ENCODE data around the gene KLHDC3.
A peak's percentile ranks its signal among the peaks of the same experiment; 100 is the strongest.
"Not testable (repeated sequence)": the region's sequence is repeated elsewhere in the genome, so short reads cannot be mapped to it uniquely, and the experiment has no call there.

The KLHDC3 gene

DNA sequence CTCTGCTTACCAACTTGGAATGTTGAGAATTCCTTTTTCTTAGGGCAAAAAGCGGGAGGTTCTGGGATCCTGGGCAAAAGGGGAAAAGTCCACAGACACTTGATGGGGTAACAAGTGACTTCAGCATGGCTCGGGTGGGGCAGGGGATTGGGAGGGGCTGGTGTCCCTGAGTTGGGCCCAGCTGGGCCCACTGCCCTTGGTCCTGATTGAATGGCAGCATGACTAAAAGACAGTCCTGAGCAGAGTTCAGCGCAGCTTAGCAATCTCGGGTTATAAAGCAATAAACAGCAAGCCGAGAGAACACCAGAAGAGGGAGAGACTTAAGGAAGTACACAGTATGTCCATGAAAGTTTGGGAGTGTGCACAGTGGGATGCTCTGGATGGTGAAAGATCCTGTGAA is 24.1 kb upstream of the KLHDC3 start:
- DNase-seq: no peak

DNA sequence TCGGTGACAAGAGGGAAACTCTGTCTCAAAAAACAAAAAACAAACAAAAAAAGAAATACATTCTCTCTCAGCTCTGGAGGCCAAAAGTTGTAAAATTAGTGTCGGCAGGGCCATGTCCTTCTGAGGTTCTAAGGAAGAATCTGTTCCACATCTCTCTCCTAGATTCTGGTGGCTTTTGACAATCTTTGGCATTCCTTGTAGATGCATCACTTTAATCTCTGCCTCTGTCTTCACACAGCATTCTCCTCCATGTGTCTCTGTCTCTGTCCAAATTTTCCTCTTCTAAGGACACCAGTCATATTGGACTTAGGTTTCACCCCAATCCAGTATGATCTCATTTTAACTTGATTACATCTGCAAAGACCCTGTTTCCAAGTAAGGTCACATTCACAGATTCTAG is 20.6 kb upstream of the KLHDC3 start:
- no peak for DNase-seq

DNA sequence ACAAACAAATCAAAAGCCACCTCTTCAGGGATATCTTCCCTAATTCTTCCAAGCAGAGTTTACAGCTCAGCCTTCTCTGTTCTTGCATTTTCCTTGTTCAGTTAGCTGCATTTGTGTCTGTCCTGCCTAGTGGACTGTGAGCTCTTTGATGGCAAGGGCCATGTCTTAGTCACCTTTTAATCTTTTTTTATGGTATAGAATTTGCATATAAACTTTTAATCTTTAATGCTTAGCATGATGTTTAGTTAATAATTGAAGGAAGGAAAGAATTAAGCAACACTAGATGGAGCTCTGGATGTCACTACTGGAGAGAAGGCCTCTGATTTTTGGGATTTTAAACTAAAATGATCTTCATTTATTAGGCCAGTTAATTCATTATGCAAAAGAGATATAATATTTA is 17.5 kb upstream of the KLHDC3 start:
- no peak for DNase-seq

DNA sequence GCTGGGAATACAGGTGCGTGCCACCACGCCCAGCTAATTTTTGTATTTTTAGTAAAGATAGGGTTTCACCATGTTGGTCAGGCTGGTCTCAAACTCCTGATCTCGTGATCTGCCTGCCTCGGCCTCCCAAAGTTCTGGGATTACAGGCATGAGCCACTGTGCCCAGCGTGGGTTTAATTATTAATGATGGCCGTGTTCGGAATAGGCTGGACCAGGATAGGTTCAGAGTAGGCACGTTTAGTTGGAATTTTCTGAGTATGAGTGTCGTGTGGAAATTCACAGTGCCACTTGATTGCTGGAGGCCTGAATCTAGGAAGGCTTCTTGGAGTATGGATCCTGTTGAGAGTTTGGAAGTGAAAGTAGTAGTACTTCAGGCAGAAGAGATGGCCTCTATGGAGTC is 15.8 kb upstream of the KLHDC3 start:
- not testable (repeated sequence) for DNase-seq

DNA sequence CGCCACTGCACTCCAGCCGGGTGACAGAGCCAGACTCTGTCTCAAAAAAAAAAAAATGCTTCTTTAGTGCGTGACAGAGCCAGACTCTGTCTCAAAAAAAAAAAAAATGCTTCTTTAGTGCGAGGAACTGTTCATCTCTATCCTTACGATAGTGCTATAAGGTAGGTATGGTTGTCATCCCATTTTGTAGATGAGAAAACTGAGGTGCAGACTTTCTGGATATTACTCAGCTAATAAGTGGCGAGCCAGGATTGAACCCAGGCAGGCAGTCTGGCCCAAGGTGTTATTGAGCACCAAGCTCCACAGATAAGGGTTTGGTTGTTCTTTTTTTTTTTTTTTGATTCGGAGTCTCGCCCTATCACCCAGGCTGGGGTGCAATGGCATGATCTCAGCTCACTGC is 12.2 kb upstream of the KLHDC3 start:
- no peak for DNase-seq

DNA sequence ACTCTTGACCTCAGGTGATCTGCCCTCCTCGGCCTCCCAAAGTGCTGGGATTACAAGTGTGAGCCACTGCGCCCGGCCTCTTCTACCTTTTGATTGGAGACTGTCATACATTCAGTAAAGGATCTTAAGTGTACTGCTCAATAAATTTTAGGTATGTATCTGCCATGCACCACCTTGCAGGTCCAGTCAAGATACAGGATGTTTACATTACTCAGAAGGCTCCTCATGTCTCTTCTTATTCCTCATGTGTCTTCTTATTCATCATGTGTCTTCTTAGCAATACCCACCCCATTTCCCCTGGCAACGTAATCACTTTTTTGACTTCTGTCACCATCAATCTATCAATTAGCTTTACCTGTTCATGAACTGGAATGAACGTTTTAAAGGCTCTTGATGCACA is 8.2 kb upstream of the KLHDC3 start:
- DNase-seq: no peak

DNA sequence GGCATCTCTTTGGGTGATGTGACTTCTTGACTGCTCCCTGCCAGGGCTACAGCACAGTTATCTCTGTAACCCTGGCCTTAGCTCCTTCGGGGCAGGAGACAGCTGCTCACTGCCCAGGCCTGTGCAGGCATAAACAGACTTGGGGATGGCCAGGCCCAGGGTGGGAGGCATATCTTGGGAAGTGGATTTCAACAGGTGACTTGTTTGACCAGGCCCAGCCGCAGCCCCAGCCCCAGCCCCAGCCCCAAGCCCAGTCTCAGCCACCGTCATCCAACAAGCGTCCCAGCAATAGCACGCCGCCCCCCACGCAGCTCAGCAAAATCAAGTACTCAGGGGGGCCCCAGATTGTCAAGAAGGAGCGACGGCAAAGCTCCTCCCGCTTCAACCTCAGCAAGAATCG is 7.8 kb upstream of the KLHDC3 start:
- no peak for DNase-seq

DNA sequence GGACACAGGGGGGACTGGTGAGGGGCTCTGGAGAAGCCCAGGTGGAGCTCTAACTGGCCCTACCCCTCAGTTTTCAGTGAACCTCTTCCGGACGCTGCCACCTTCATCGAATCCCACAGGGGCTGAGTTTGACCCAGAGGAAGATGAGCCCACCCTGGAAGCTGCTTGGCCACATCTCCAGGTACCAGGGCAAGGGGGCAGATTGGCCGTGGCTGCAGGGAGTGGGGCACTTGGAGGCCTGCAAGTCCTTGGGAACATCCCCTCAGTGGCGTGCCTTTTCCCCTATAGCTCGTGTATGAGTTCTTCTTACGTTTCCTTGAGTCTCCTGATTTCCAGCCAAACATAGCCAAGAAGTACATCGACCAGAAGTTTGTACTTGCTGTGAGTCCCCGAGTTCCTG is 6.9 kb upstream of the KLHDC3 start:
- no peak for DNase-seq

DNA sequence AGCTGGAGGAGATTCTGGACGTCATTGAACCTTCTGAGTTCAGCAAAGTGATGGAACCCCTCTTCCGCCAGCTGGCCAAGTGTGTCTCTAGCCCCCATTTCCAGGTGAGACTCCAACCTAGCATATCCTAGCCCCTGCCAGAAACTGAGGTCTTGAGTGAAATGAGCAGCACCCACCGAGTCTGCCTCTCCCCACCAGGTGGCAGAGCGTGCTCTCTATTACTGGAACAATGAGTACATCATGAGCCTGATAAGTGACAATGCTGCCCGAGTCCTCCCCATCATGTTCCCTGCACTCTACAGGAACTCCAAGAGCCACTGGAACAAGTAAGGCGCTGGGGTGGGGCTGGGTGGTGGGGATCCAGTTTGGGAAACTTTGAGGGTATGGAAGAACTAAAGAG is 4.9 kb upstream of the KLHDC3 start:
- peak; percentile 10 for DNase-seq

DNA sequence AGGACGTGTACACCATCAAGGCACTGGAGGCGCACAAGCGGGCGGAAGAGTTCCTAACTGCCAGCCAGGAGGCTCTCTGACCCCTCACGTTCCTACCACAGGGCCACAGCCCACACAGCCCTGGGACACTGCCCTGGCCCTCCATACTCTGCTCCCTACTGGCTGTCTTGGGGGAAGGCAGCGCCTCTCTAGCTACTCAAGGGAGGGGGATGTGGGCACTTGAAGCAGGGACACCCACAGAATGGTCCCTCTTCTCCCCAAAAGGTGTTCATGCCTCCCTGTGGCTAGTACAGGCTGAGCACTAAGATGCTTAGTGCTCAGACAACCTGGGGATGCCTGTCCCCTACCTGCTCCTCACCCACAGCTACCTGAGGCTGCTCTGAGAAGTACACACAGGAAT is 2.8 kb upstream of the KLHDC3 start:
- DNase-seq: no peak

DNA sequence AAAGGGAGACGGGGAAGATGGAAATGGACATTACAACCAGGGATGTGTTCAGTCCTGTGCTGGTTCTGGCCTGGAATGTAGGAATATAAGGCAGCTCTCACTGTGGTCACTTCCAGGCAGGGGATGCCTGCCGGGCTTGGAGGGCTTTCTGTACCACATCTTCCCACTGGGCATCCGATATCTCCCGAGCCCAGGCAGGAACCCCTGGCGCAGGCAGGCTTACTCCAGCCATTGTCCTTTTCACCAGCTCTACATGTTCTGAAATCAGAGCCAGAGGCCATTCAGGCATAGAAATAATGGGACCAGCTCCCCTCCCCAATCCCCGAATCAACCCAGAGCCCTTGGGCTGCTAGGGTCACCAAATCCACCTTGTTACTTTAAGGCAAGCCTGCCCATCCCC is 1.7 kb upstream of the KLHDC3 start:
- DNase-seq: no peak

DNA sequence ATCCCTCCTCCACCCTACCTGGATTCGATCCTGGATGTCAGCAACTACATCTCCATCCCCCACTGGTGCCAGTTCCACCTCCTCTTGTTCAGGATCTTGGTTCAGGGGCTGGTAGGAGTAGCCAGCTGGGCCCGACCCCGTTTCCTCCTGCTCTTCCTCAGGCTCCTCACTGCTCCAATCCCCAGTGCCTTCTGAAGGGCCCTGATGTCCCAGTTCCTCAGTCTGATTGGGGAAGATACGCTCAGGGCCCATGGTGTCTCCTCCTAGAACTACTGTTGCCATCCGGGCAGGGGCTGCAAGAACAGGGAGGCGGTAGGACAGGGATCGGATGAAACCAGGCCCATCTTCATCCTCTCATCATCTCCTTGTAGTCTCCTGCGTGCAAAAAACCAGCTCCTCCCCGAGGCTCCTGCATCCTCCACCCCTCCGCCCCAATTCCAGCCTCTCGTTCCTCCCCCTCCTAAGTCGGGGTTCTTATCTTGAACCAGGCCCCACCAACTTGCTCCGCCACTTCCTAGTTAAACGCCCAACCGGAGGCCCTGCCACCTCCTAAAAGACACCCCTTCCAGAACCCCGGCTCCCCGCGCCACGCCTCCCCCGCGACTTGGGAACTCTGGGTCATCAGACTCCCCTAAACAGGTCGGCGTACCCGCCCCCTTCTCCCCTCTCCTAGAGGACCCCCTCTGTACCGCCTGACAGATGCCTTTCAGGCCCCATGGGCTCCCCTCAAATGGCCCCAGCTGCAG is 779 bp upstream of the KLHDC3 start:
- DNase-seq: no peak

DNA sequence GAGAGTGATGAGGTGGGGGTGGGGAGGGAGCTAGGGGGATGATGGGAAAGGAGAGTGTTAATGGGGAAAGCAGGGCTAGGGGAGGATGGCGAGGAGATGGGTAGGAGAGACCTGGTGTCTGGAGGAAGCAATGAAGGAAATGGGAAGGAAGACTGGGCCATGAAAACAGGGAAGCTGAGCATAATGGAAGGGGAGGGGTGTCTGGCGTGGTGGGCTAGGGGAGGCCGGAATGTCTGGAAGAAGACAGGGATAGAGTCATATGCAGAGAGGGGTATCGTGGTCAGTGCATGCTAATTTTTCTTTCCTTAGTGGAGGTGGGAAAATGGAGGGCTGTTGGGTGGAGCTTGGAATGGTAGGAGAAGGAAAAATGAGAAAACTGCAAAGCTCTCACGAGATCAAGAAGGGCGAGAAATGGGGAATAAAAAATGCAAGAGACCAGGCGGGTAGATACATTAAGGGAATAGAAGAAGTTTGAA is 423 bp downstream of the KLHDC3 start:
- no peak for DNase-seq

DNA sequence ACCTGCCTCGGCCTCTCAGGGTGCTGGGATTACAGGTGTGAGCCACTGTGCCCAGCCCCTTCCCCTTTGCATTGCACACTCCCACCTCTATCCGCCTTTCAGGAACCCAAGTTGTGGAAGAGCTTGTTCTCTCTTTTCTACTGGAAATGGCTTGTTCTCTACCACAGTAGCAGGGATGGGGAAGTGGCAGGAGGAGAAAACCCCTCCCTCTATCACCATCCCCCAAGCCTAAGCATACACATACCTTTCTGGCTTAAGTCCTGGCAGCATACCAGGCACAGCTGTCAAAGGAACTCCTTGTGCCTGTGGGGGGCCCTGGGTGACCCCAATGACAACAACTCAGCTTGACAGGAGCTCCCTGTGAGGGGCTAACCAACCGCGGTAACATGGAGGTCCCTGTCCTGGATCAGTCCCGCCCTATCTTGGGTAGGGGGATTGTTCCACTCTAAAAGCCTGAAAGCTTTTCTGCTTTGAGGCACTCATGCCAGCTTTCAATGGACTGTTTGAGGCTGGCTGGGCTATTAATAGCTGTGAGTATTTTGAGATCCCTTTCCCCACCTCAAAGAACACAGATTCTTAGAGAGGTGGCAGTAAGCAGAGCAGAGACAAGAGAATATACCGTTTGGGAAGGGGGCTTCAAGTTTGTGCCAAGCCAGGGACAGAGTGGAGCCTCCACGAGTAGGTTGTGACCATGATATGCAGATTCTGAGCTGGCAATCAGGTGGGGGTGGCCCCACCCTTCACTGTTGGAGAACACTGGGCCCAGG is 2.3 kb downstream of the KLHDC3 start:
- DNase-seq: no peak

DNA sequence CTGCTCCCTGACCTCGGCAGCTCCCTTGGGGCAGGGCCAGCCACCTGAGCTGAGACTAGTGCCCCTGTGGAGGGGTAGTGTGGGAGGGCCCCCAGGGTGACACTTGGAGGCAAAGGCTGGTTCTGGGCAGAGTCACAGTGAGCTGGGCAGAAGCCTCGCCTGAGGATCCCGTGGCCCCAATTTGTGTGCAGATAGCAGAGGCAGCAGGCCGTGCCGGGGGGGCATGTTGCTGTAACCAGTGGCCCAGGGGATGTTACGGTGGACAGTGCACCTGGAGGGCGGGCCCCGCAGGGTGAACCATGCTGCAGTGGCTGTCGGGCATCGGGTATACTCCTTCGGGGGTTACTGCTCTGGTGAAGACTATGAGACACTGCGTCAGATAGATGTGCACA is 2.9 kb downstream of the KLHDC3 start:
- no peak for DNase-seq

DNA sequence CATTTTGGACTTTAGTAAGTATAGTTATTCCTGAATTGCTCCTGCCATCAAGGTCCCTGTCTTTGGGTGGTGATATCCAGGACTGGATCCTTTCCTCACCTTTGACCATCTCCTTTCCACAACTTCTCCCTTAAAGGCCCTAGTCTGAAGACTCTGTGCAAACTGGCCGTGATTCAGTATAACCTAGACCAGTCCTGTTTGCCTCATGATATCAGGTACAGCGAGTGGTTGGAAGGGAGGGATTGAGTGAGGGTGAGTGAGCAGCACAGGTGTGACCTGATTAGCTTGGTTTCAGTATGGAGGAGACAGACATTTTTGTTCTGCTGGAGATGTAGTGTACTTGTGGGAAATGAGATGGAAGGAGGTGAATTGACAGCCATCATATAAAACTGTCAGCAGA is 5.1 kb downstream of the KLHDC3 start:
- DNase-seq: no peak

DNA sequence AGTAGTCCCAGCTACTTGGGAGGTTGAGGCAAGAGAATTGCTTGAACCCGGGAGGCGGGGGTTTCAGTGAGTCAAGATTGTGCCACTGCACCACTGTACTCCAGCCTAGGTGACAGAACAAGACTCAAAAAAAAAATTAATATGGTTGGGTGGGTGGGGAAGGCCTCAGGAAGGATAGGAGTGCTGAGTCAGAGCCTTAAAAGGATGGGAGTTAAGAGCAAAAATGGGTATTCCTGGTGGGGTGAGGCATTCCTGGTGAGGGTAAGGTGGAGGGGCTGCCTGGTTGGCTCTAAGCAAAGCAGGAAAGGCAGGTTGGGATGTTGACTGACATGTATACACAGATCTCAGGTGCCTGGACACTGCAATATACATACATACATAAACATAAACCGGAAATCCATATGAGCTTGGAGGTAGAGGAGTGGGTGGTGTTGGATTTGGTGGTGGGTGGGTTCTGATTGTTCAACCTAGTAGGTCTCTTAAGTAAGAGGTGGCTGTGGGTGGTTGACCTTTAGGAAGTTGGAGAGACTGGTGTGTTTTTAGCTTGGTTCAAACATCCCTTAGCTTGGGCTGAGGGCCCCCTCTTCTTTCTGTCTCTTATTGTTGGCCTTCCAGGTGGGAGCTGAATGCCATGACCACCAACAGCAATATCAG is 6.1 kb downstream of the KLHDC3 start:
- DNase-seq: no peak

DNA sequence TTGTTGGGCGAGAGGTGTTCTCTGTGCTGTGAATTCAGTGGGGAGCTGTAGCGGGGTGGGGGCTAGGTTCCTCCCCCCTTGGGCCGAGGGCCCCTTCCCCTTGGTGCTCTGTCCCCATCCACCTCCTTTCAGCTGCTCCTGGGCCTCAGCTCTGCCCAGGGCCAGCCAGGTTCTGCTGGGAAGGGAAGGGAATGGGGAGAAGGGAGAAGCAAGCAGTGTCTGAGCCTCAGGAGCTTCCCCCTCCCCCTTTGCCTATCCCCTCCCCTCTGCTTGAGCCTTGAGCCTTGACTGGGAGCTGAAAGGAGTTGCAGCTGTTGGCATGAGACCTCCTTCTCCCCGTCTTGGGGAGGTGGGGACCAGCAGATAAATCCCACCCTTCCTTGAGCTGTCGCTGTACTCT is 6.8 kb downstream of the KLHDC3 start:
- DNase-seq: no peak

DNA sequence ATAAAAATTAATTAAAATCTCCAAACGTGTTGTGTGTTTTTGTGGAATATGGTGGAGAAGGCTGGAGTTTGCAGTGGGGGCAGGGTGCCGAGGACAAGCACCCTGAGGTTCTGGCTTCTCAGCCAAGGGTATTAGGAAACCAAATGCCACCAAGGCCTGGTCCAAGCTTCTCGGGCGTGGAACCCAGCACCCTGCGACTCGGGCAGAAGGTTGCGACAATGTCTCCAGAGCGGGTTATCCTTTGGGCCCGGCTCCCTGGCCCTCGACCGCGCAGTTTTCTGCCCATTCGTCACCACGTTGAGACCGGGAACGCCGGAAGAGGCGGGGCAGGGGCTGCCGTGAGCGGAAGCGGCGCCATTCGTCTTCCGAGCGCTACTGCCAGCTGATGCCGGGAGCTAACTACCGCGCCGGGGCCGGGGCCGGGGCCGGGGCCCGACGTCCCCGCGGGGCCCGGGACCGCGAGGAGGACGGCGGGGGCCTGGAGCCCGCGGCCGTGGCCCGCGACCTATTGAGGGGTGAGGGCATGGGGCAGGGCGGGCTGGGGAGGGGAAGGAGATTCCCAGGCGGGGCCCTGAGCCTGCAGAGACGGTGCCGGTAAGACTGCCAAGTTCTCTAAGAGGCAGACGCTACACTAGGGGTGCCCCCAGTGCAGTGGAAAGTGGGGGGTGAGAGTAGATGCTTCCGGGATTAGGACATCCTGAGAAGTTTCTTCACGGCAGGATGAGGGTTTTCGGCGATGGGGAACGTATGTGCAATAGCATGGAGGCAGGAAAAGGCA is 7.4 kb downstream of the KLHDC3 start, which contains the start of gene RRP36:
TSS of gene RRP36 (plus strand) at position 354 of the 778 bp plus-strand sequence. CDS start at position 386, 32 bp downstream.
- DNase-seq: no peak

DNA sequence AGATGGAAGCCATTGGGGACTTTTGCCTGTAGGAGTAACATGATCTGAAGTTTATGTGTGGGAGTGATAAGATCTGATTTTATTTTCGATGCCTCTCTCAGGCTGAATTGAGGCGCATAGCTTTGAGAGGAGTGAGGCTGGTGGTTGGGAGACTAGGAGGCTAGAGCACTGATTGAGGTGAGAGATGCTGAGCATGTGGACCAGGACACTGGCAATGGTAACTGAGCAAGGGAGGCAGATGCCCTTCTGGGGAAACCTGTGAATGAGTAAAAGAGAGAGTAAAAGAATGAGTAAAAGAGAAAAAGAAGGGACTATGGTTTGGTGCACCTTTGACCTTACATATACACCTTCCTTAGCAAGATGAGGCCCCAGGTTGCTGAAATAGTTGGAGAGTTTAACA is 10.4 kb downstream of the KLHDC3 start:
- DNase-seq: no peak

DNA sequence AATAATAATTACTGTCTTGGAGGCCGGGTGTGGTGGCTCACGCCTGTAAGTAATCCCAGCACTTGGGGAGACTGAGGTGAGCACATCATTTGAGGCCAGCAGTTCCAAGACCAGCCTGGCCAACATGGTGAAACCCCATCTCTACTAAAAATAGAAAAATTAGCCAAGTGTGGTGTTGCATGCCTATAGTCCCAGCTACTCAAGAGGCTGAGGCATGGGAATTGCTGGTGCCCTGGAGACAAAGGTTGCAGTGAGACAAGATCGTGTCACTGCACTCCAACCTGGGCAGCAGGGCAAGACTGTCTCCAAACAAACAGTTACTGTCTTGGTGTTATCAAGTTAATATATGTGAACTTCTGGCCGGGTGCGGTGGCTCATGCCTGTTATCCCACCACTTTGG is 12.3 kb downstream of the KLHDC3 start:
- no peak for DNase-seq

DNA sequence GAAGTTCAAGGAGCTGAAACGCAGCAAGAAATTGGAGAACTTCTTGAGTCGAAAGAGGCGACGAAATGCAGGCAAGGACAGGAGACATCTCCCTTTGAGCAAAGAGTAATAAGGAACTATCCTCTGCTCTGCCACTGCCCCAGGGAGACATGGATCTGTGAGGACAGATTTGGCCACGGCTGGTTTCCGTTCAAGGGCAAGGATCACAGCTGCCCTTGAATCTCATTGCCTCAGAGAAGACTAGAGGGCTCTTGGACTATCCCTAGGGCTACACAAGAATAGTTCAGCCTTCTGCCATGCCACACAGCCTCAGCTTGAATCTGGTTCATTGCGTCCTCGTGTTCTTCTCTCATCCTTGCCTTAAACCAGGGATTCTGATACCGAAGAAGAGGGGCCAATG is 15.1 kb downstream of the KLHDC3 start:
- DNase-seq: no peak

DNA sequence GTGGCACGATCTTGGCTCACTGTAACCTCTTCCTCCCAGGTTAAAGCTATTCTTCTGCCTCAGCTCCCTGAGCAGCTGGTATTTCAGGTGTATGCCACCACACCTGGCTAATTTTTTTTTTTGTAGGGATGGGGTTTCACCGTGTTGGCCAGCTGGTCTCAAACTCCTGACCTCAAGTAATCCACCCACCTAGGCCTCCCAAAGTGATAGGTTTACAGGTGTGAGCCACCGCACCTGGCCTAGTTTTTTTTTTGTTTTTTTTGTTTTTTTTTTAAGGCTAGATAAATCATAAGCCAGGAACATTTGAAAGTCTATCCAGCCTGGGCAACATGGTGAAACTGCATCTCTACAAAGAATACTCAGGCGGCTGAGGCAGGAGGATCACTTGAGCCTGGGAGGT is 18.3 kb downstream of the KLHDC3 start:
- DNase-seq: no peak

Data from NCI-H526 treated with DMSO at 0.1 percent for 48 hours (cell line).